C4-2B (cell line): ENCODE results near the gene PCSK5.
"Not testable (repeated sequence)": the region's sequence is repeated elsewhere in the genome, so short reads cannot be mapped to it uniquely, and the experiment has no call there.

Experiments
- CTCF ChIP-seq: fragments of 450-650 bp; conservative IDR thresholded peaks from 2 replicates; pipeline ENCODE4 v1.5.1; 2017; ENCODE audit warnings: mild to moderate bottlenecking
- ZFX ChIP-seq: fragments of 450-650 bp; IDR thresholded peaks from 2 replicates; pipeline ENCODE4 v1.6.1; 2017

- TF ChIP-seq CTCF, ZFX: not testable (repeated sequence)
Observed at GRCh38 chr9:76324030-76324429, 433.6 kb downstream of the PCSK5 start.
